Epithelial cell of esophagus (primary cell): ENCODE measurements around the gene ALPI.

Source experiments
- DNase-seq: peaks from one replicate; pipeline ENCODE4 v3.0.0; 2010; ENCODE audit warnings: low read depth
- H3K4me3 ChIP-seq: 2 replicates; pipeline ENCODE4 v1.5.1; 2011; ENCODE audit warnings: mild to moderate bottlenecking, low read length, control low read depth
- TF ChIP-seq, protein P1 (sequence below): IDR thresholded peaks from 2 replicates; pipeline ENCODE4 v1.5.1; 2011; ENCODE audit warnings: low read depth, mild to moderate bottlenecking, low read length, control low read depth, inconsistent platforms; ENCODE audit not compliant: insufficient read depth; ENCODE audit errors: missing control alignments

ALPI gene

DNA sequence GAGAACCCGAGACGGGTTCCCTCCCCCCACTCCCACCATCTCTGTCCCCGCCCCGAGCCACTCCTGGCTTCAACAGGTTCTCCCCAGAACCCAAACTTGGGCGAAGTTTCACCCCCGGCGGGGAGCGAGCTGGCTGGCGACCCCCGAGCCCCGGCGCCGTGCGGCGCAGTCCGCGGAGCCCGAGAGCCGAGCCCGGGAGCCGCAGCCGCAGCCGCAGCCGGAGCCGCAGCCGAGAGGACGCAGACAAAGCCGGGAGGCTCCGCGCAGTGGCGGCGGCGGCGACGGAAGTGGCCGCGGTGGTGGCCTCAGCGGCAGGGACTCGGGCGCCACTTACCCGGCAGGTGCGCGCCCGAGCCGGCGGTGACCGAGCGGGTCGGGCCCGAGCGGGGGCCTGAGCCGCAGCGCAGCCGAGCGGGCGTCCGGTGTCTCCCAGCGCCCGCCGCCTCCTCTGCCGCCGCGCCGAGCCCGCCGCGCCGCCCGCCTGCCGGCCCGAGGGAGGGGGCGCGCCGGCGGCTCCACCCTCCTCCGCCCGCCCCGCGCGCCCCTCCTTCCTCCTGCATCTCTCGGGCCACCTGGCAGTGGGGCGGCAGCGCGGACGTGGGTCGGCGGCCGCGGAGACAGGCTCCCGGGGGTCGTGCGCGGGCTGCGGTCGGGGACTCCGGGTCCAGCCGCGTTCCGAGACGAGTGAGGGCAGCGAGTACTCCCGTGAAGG is 31.6 kb downstream of the ALPI start, which contains the start of gene ECEL1:
Gene ECEL1, minus strand, starts transcription at position 450 of the 712 bp plus-strand sequence. CDS start 1,181 bp downstream, outside the sequence.
- H3K4me3 ChIP-seq = no peak within 1 kb of the TSS
- TF ChIP-seq, protein P1, sequence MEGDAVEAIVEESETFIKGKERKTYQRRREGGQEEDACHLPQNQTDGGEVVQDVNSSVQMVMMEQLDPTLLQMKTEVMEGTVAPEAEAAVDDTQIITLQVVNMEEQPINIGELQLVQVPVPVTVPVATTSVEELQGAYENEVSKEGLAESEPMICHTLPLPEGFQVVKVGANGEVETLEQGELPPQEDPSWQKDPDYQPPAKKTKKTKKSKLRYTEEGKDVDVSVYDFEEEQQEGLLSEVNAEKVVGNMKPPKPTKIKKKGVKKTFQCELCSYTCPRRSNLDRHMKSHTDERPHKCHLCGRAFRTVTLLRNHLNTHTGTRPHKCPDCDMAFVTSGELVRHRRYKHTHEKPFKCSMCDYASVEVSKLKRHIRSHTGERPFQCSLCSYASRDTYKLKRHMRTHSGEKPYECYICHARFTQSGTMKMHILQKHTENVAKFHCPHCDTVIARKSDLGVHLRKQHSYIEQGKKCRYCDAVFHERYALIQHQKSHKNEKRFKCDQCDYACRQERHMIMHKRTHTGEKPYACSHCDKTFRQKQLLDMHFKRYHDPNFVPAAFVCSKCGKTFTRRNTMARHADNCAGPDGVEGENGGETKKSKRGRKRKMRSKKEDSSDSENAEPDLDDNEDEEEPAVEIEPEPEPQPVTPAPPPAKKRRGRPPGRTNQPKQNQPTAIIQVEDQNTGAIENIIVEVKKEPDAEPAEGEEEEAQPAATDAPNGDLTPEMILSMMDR = no peak
- no peak for DNase-seq

- TF ChIP-seq, protein P1 = no peak
- no peak overlapping the region for H3K4me3 ChIP-seq
- no peak for DNase-seq
Measured at GRCh38 chr2:232488097-232488711, 32.3 kb downstream of the ALPI start.

- H3K4me3 ChIP-seq = no peak overlapping the region
- TF ChIP-seq, protein P1 = no peak
- no peak for DNase-seq
Measured at GRCh38 chr2:232488721-232489300, 32.9 kb downstream of the ALPI start.

- DNase-seq = no peak
- no peak overlapping the region for H3K4me3 ChIP-seq
- TF ChIP-seq, protein P1 = no peak
Measured at GRCh38 chr2:232489516-232490220, 33.7 kb downstream of the ALPI start.

DNA sequence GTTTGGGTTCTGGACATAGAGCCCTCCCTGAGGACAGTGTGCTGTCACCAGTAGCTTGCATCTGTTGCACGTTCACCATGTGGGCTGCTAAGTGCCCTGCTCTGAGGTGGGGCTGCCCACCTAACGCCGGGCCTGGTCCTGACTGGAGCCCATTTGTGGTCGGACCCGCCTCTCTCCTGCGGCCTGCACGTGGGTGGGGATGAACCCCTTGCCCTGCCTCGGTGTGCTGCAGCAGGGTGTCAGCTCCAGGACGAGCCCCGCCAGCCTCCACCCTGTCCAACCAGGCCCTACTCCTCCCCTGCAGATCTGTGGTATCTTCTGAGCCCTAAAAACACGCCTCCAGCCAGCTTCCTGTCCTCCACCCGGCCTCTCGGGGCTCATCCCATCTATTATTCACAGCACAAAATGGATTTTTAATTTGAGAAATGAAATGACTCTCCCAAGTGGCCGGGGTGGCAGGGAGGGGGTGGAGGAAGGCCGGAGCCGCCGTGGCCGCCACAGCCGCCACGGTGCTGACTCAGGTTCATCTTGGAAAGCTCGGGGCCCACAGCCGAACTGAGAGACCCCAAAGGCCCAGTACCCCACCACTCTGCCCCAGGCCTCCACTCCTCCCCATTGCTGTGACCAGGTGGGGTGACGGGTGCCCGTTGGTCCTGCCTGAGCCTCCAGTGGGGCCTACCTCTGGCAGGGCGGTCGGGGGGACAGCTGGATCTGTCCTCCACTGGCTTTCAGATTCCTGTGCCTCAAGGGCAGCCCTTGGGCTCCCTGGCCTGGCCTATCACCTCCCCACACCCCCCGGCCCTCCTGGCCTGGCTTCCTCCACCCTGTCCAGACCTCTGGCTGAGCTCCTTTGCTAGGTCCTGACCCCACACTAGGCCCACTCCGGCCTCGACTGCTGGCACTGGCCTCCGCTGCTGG is 34.5 kb downstream of the ALPI start:
- TF ChIP-seq, protein P1 = no peak
- DNase-seq = no peak
- no peak overlapping the region for H3K4me3 ChIP-seq
